ENCODE measurements around the gene RASGEF1C.

DNA sequence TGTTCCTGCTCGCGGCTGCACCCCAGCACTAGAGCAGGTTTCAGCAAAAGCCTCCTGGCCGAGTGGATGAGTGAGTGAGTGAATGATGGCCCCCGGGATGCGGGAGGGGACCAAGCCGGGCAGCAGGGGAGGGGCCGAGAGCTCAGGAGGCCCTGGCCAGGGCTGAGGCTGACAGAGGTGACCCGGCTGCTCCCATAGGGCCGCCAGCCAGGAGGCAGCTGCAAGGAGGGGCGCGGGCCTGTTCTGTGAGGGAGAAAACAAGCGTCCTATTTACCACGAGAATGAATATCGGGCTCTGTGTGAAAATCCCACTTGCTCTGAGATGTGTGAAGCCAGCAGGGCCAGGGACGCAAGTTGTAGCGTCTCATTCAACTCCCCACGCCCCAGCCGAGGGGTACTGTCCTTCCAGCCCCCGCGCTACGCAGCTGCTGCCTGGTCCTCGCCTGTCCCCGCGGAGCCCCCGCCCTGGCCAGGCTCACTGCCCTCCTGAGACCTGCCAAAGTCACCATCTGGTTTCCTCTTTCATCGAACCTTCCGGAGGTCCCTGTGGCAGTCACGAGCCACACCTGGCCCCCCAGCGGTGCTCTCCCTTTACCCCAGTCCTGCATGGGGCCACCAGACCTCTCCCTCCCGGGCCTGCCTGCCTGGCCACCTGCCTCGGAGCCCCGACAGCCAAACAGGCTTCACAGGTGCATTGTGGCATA lies 38.8 kb downstream of the RASGEF1C start:
- TF ChIP-seq, protein P1, sequence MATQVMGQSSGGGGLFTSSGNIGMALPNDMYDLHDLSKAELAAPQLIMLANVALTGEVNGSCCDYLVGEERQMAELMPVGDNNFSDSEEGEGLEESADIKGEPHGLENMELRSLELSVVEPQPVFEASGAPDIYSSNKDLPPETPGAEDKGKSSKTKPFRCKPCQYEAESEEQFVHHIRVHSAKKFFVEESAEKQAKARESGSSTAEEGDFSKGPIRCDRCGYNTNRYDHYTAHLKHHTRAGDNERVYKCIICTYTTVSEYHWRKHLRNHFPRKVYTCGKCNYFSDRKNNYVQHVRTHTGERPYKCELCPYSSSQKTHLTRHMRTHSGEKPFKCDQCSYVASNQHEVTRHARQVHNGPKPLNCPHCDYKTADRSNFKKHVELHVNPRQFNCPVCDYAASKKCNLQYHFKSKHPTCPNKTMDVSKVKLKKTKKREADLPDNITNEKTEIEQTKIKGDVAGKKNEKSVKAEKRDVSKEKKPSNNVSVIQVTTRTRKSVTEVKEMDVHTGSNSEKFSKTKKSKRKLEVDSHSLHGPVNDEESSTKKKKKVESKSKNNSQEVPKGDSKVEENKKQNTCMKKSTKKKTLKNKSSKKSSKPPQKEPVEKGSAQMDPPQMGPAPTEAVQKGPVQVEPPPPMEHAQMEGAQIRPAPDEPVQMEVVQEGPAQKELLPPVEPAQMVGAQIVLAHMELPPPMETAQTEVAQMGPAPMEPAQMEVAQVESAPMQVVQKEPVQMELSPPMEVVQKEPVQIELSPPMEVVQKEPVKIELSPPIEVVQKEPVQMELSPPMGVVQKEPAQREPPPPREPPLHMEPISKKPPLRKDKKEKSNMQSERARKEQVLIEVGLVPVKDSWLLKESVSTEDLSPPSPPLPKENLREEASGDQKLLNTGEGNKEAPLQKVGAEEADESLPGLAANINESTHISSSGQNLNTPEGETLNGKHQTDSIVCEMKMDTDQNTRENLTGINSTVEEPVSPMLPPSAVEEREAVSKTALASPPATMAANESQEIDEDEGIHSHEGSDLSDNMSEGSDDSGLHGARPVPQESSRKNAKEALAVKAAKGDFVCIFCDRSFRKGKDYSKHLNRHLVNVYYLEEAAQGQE (IDR thresholded peaks at IDR 0.05; ENCODE audit: insufficient read depth in 1 of 2, low read depth in 2 of 2, low read length in 2 of 2), result no peak
- no peak for TF ChIP-seq SIN3A (IDR thresholded peaks at IDR 0.05; ENCODE audit: borderline replicate concordance, insufficient read depth, low read length)

All from PFSK-1 (cell line).